H1 (cell line): Measurements from ENCODE around the gene CDYL. TPM values are rescaled to one million over a fixed set of nuclear protein-coding genes. Genes with fewer than 3 reads are reported as not detected.

ENCODE experiments used
- CREB1 ChIP-seq: IDR thresholded peaks from 2 replicates; pipeline ENCODE4 v1.6.1; 2012; ENCODE audit warnings: inconsistent platforms
- polyA plus RNA-seq, 7 experiments: library from polyadenylated mRNA; depleted of rRNA in 3 of 7; stranded (reverse) in 5 of 7; unstranded in 2 of 7; fragments of >200 nt in 5 of 7; fragments of 200-250 nt in 2 of 7; gene quantifications; 1 replicate in 5 of 7; 2 replicates in 1 of 7; 4 replicates in 1 of 7; pipeline versions ENCODE4 v1.2.1 to v1.2.3, GENCODE V29; 2011 to 2013; ENCODE audit warnings: missing spikeins in 2 of 7, mixed read lengths in 2 of 7
- total RNA-seq: library from RNA; stranded (reverse); fragmentation: NEBNext Ultra II Directional; extraction: Animal tissue kit (Norgen Biotek cat#: 25700); gene quantifications from 2 replicates; pipeline ENCODE4 v1.2.1, GENCODE V29; 2021

The CDYL gene
- total and polyA plus RNA-seq, 2 of the 8 experiments (the other 6 are each of a cell fraction or from before 2014, with no cell fraction given): 56.4 to 119 TPM

- TF ChIP-seq CREB1: no peak
These were observed 104.2 kb downstream of the CDYL start (continued) for GRCh38 chr6:4880363-4880762.
